H1 (cell line): Measurements from ENCODE around the gene BIK. TPM values are rescaled to one million over a fixed set of nuclear protein-coding genes. Genes with fewer than 3 reads are reported as not detected.

ENCODE experiments used
- CBX8 ChIP-seq: fragments of 300-800, 300-1000 bp; sonication (generic); IDR thresholded peaks from 2 replicates; pipeline ENCODE4 v1.7.1; 2016; ENCODE audit warnings: low read depth, low read length, borderline replicate concordance
- HDAC2 ChIP-seq, 2 experiments: fragments of 300-600 bp in 1 of 2; sonication (generic) in 1 of 2; IDR thresholded peaks; 2 replicates each; pipeline ENCODE4 v1.6.1; 2011 to 2012; ENCODE audit warnings: low read depth in 2 of 2, low read length in 2 of 2, mild to moderate bottlenecking in 2 of 2, moderate library complexity in 2 of 2, borderline replicate concordance in 1 of 2, inconsistent platforms in 1 of 2
- RNF2 ChIP-seq: fragments of 200-900, 300-1000 bp; sonication (generic); IDR thresholded peaks from 2 replicates; pipeline ENCODE4 v1.7.1; 2016; ENCODE audit warnings: borderline replicate concordance, low read depth, mild to moderate bottlenecking, antibody characterized with exemption, low read length; ENCODE audit not compliant: poor library complexity, severe bottlenecking; ENCODE audit errors: missing control alignments
- polyA plus RNA-seq, 7 experiments: library from polyadenylated mRNA; depleted of rRNA in 3 of 7; stranded (reverse) in 5 of 7; unstranded in 2 of 7; fragments of >200 nt in 5 of 7; fragments of 200-250 nt in 2 of 7; gene quantifications; 1 replicate in 5 of 7; 2 replicates in 1 of 7; 4 replicates in 1 of 7; pipeline versions ENCODE4 v1.2.1 to v1.2.3, GENCODE V29; 2011 to 2013; ENCODE audit warnings: missing spikeins in 2 of 7, mixed read lengths in 2 of 7
- total RNA-seq: library from RNA; stranded (reverse); fragmentation: NEBNext Ultra II Directional; extraction: Animal tissue kit (Norgen Biotek cat#: 25700); gene quantifications from 2 replicates; pipeline ENCODE4 v1.2.1, GENCODE V29; 2021
- TF ChIP-seq, protein P1 (sequence below): fragments of 300-600 bp; sonication (generic); IDR thresholded peaks from 2 replicates; pipeline ENCODE4 v1.7.1; 2012; ENCODE audit warnings: low read length, moderate library complexity, mild to moderate bottlenecking, inconsistent platforms; ENCODE audit not compliant: insufficient replicate concordance
- TF ChIP-seq, protein P2 (sequence below): IDR thresholded peaks from 2 replicates; pipeline ENCODE4 v1.6.1; 2012; ENCODE audit warnings: inconsistent platforms

The BIK gene
- total and polyA plus RNA-seq, 2 of the 8 experiments (the other 6 are each of a cell fraction or from before 2014, with no cell fraction given) = 3.3 to 5.5 TPM

DNA sequence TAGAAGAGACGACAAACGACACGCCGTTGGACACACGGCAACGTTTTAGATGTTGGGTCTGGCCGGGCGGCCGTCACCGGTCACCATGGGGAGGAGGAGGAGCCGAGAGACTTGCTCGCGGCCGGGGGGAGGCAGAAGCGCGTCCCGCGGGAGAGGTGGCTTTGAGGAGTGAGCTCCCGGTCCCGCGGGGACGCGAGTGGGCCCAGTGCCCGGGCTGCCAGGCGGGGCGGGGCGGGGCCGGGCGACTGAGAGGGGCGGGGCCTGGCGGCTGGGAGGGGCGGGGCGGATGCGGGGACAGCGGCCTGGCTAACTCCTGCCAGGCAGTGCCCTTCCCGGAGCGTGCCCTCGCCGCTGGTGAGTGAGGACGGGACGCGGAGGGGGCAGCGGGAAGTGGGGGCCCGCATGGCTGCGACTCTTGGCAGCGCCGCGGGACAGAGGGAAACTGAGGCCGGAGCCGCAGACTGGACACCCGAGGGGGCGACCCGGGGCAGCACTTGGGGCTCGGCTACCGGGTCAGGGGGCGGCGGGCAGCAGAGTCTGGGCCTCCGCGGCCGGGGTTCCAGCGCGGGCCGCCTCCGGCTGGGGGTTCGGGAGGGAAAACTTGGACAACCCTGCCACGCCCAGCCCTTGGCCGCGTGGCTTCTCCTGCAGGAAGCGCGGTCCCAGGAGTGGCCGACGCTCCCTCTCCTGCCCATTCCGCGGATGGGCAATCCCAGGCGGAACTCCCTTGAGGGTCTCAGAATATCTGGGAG, 40.9 kb downstream of the BIK start, which contains the start of gene TSPO (continued):
- TF ChIP-seq, protein P1, sequence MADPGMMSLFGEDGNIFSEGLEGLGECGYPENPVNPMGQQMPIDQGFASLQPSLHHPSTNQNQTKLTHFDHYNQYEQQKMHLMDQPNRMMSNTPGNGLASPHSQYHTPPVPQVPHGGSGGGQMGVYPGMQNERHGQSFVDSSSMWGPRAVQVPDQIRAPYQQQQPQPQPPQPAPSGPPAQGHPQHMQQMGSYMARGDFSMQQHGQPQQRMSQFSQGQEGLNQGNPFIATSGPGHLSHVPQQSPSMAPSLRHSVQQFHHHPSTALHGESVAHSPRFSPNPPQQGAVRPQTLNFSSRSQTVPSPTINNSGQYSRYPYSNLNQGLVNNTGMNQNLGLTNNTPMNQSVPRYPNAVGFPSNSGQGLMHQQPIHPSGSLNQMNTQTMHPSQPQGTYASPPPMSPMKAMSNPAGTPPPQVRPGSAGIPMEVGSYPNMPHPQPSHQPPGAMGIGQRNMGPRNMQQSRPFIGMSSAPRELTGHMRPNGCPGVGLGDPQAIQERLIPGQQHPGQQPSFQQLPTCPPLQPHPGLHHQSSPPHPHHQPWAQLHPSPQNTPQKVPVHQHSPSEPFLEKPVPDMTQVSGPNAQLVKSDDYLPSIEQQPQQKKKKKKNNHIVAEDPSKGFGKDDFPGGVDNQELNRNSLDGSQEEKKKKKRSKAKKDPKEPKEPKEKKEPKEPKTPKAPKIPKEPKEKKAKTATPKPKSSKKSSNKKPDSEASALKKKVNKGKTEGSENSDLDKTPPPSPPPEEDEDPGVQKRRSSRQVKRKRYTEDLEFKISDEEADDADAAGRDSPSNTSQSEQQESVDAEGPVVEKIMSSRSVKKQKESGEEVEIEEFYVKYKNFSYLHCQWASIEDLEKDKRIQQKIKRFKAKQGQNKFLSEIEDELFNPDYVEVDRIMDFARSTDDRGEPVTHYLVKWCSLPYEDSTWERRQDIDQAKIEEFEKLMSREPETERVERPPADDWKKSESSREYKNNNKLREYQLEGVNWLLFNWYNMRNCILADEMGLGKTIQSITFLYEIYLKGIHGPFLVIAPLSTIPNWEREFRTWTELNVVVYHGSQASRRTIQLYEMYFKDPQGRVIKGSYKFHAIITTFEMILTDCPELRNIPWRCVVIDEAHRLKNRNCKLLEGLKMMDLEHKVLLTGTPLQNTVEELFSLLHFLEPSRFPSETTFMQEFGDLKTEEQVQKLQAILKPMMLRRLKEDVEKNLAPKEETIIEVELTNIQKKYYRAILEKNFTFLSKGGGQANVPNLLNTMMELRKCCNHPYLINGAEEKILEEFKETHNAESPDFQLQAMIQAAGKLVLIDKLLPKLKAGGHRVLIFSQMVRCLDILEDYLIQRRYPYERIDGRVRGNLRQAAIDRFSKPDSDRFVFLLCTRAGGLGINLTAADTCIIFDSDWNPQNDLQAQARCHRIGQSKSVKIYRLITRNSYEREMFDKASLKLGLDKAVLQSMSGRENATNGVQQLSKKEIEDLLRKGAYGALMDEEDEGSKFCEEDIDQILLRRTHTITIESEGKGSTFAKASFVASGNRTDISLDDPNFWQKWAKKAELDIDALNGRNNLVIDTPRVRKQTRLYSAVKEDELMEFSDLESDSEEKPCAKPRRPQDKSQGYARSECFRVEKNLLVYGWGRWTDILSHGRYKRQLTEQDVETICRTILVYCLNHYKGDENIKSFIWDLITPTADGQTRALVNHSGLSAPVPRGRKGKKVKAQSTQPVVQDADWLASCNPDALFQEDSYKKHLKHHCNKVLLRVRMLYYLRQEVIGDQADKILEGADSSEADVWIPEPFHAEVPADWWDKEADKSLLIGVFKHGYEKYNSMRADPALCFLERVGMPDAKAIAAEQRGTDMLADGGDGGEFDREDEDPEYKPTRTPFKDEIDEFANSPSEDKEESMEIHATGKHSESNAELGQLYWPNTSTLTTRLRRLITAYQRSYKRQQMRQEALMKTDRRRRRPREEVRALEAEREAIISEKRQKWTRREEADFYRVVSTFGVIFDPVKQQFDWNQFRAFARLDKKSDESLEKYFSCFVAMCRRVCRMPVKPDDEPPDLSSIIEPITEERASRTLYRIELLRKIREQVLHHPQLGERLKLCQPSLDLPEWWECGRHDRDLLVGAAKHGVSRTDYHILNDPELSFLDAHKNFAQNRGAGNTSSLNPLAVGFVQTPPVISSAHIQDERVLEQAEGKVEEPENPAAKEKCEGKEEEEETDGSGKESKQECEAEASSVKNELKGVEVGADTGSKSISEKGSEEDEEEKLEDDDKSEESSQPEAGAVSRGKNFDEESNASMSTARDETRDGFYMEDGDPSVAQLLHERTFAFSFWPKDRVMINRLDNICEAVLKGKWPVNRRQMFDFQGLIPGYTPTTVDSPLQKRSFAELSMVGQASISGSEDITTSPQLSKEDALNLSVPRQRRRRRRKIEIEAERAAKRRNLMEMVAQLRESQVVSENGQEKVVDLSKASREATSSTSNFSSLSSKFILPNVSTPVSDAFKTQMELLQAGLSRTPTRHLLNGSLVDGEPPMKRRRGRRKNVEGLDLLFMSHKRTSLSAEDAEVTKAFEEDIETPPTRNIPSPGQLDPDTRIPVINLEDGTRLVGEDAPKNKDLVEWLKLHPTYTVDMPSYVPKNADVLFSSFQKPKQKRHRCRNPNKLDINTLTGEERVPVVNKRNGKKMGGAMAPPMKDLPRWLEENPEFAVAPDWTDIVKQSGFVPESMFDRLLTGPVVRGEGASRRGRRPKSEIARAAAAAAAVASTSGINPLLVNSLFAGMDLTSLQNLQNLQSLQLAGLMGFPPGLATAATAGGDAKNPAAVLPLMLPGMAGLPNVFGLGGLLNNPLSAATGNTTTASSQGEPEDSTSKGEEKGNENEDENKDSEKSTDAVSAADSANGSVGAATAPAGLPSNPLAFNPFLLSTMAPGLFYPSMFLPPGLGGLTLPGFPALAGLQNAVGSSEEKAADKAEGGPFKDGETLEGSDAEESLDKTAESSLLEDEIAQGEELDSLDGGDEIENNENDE = no peak
- TF ChIP-seq RNF2 (no peak), CBX8 (no peak), HDAC2 (IDR thresholded peaks at IDR 0.05; ENCODE audit: borderline replicate concordance in 1 of 2, low read depth in 2 of 2, low read length in 2 of 2) (0 out of 4 replicates have a peak, but pooled peaks of 1 of the 2 experiments have one; percentile 35)
- TF ChIP-seq, protein P2, sequence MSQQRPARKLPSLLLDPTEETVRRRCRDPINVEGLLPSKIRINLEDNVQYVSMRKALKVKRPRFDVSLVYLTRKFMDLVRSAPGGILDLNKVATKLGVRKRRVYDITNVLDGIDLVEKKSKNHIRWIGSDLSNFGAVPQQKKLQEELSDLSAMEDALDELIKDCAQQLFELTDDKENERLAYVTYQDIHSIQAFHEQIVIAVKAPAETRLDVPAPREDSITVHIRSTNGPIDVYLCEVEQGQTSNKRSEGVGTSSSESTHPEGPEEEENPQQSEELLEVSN = peak; percentile 92
